RWPE1 (cell line): ENCODE data around the gene CGNL1.

ENCODE experiments used
- CTCF ChIA-PET: fragments of 350-600 bp; sonication (Branson Sonifier 250); formaldehyde crosslinking; extraction: SDS; loops from one replicate; lab custom pipeline; 2021; lab: Yijun Ruan, JAX
- POLR2A ChIA-PET: fragments of 400-600 bp; formaldehyde crosslinking; extraction: SDS; loops from one replicate; lab custom pipeline; 2020; ENCODE audit warnings: antibody characterized with exemption; ENCODE audit not compliant: low non-redundant PET; lab: Yijun Ruan, JAX
- DNase-seq: peaks from one replicate; pipeline ENCODE4 v3.0.0; 2012; ENCODE audit warnings: low spot score
- H3K27ac ChIP-seq: fragments of 450-650 bp; 2 replicates; pipeline ENCODE4 v1.5.1; 2017
- TF ChIP-seq, protein P1 (sequence below): fragments of 450-650 bp; conservative IDR thresholded peaks from 2 replicates; pipeline ENCODE4 v1.5.1; 2017; ENCODE audit warnings: low read depth, mild to moderate bottlenecking

The CGNL1 gene

GRCh38 chr15:57538265-57538529 is 161.9 kb downstream of the CGNL1 start:
- ChIA-PET CTCF (interaction anchor here (1.2 kb wide), 1 partner anchor 11 kb away, joined by 3 read pairs; no protein-coding TSS in a partner anchor), POLR2A (no interaction called here)
- TF ChIP-seq, protein P1, sequence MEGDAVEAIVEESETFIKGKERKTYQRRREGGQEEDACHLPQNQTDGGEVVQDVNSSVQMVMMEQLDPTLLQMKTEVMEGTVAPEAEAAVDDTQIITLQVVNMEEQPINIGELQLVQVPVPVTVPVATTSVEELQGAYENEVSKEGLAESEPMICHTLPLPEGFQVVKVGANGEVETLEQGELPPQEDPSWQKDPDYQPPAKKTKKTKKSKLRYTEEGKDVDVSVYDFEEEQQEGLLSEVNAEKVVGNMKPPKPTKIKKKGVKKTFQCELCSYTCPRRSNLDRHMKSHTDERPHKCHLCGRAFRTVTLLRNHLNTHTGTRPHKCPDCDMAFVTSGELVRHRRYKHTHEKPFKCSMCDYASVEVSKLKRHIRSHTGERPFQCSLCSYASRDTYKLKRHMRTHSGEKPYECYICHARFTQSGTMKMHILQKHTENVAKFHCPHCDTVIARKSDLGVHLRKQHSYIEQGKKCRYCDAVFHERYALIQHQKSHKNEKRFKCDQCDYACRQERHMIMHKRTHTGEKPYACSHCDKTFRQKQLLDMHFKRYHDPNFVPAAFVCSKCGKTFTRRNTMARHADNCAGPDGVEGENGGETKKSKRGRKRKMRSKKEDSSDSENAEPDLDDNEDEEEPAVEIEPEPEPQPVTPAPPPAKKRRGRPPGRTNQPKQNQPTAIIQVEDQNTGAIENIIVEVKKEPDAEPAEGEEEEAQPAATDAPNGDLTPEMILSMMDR = no peak
- H3K27ac ChIP-seq = no peak overlapping the region
- DNase-seq = no peak

DNA sequence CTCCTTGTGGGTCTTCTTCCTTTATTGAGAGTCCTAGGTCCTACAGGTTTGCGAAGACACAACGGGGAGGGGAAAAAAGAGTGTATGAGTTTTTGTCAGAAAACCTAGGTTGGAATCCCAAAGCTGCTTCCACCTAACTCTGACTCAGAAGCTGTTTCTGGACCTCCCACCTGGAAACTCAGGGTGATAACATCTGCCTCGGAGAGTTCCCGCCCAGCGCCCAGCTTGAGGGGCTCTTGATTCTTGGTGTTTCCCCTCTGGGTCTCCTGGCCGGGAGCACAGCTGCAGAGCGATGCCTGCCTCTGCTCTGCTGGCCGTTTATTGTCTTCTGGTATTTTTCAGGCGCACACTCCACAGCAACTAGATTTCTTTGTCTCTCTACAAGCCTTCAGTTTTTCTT is 162.5 kb downstream of the CGNL1 start:
- DNase-seq = no peak
- CTCF ChIA-PET = interaction anchor here (0.6 to 0.8 kb wide), 2 partner anchors 11 to 211 kb away, joined by 3 to 8 read pairs; no protein-coding TSS in a partner anchor
- TF ChIP-seq, protein P1 = no peak
- POLR2A ChIA-PET = no interaction called here
- H3K27ac ChIP-seq = no peak overlapping the region

- H3K27ac ChIP-seq = no peak overlapping the region
- CTCF ChIA-PET = interaction anchor here (0.5 kb wide), 1 partner anchor 24 kb away, joined by 4 read pairs; no protein-coding TSS in a partner anchor
- DNase-seq = no peak
- POLR2A ChIA-PET = no interaction called here
- TF ChIP-seq, protein P1 = no peak
These were observed 163.9 kb downstream of the CGNL1 start for GRCh38 chr15:57540211-57540610.

- no peak for DNase-seq
- no peak overlapping the region for H3K27ac ChIP-seq
- ChIA-PET CTCF (interaction anchor here (2.2 kb wide), 1 partner anchor 200 kb away, joined by 16 read pairs; no protein-coding TSS in a partner anchor), POLR2A (no interaction called here)
- TF ChIP-seq, protein P1 = no peak
These were observed 164.4 kb downstream of the CGNL1 start for GRCh38 chr15:57540736-57541135.

GRCh38 chr15:57541271-57541670 is 165.0 kb downstream of the CGNL1 start:
- POLR2A ChIA-PET = no interaction called here
- DNase-seq = no peak
- TF ChIP-seq, protein P1 = no peak
- CTCF ChIA-PET = interaction anchor here (1.0 to 2.2 kb wide), 8 partner anchors 10 to 237 kb away, joined by 3 to 16 read pairs (median 6); no protein-coding TSS in a partner anchor
- no peak overlapping the region for H3K27ac ChIP-seq

GRCh38 chr15:57541805-57542504 is 165.7 kb downstream of the CGNL1 start:
- ChIA-PET CTCF (interaction anchor here (0.6 to 2.2 kb wide), 18 partner anchors 8 to 237 kb away, joined by 3 to 16 read pairs (median 4); no protein-coding TSS in a partner anchor), POLR2A (interaction anchor here (0.5 kb wide), 1 partner anchor 12 kb away, joined by 4 read pairs; no protein-coding TSS in a partner anchor)
- no peak overlapping the region for H3K27ac ChIP-seq
- peak; percentile 59 for DNase-seq
- TF ChIP-seq, protein P1 = peak; percentile 92
